D341Med (cell line): ENCODE measurements around the gene CELA3B.
"Not testable (repeated sequence)": the region's sequence is repeated elsewhere in the genome, so short reads cannot be mapped to it uniquely, and the experiment has no call there.

Experiments used
- DNase-seq: peaks from one replicate; pipeline ENCODE4 v3.0.0; 2012; ENCODE audit warnings: low spot score

The CELA3B gene

GRCh38 chr1:21942959-21943640, 33.7 kb upstream of the CELA3B start:
- DNase-seq: not testable (repeated sequence)

- no peak for DNase-seq
These were observed 32.1 kb upstream of the CELA3B start for GRCh38 chr1:21944733-21945073.

- no peak for DNase-seq
These were observed 29.8 kb upstream of the CELA3B start for GRCh38 chr1:21946836-21947587.

GRCh38 chr1:21950734-21951133, 26.1 kb upstream of the CELA3B start:
- DNase-seq: no peak

- DNase-seq: no peak
These were observed 25.5 kb upstream of the CELA3B start for GRCh38 chr1:21951226-21951870.

- no peak for DNase-seq
These were observed 23.9 kb upstream of the CELA3B start for GRCh38 chr1:21952786-21953520.

- no peak for DNase-seq
These were observed 21.8 kb upstream of the CELA3B start for GRCh38 chr1:21955058-21955457.

GRCh38 chr1:21955501-21956281, 21.1 kb upstream of the CELA3B start:
- DNase-seq: no peak

- no peak for DNase-seq
These were observed 19.9 kb upstream of the CELA3B start for GRCh38 chr1:21956720-21957552.

- DNase-seq: no peak
These were observed 15.5 kb upstream of the CELA3B start for GRCh38 chr1:21961337-21961736.

- DNase-seq: no peak
These were observed 15.0 kb upstream of the CELA3B start for GRCh38 chr1:21961799-21962198.

GRCh38 chr1:21963477-21964217, 13.2 kb upstream of the CELA3B start:
- peak; percentile 80 for DNase-seq

GRCh38 chr1:21966247-21967000, 10.4 kb upstream of the CELA3B start:
- no peak for DNase-seq

GRCh38 chr1:21967216-21967615, 9.6 kb upstream of the CELA3B start:
- not testable (repeated sequence) for DNase-seq

- DNase-seq: not testable (repeated sequence)
These were observed 7.8 kb upstream of the CELA3B start for GRCh38 chr1:21969066-21969465.

- DNase-seq: not testable (repeated sequence)
These were observed 6.3 kb upstream of the CELA3B start for GRCh38 chr1:21970523-21970922.

GRCh38 chr1:21972973-21973441, 3.8 kb upstream of the CELA3B start:
- not testable (repeated sequence) for DNase-seq

- not testable (repeated sequence) for DNase-seq
These were observed 2.9 kb upstream of the CELA3B start for GRCh38 chr1:21973948-21974347.

- DNase-seq: not testable (repeated sequence)
These were observed 2.1 kb upstream of the CELA3B start for GRCh38 chr1:21974699-21975098.
